GM21526 (cell line): ENCODE results near the gene TWSG1.
"Not testable (repeated sequence)": the region's sequence is repeated elsewhere in the genome, so short reads cannot be mapped to it uniquely, and the experiment has no call there.

ENCODE experiments used
- ATAC-seq: cut with Tn5 transposase; IDR thresholded peaks from one replicate; pipeline ENCODE4 v1.9.1; 2021; ENCODE audit warnings: moderate library complexity; ENCODE audit not compliant: unreplicated experiment, low FRiP score

TWSG1 gene

DNA sequence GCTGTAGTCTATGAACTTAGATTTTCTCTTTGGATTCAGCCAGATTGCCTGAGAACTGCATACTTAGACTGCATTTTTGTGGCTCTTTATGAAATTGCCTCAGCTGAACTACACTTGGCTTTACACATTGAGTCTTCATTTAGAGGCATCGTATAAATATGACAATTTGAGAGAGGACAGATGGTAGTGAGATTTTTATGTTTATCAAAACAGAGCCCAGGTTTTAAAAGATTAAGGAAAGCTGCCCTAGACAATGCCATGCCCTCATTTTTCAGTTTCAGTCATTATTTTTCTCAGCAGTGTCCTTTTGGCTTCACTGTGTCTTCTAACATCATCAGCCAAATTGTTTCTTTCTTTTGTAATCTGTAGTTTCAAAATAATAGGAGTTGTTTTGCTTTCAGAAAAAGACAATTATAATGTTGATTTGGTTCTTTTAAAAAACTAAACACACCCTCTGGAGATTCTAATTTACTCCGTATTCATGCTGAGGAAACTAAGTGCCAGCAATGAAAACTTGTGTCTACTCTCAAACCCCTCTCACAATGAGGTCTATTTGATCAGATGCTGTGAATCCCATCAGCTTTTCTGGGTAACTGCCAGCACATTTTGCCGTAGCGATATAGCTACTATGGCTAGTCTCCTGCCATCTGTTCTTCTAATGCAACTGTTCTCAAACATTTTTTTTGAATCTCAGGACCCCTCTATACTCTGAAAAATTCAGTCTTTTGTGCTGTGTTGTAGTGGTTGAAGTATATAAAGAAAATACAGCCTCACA lies 46.2 kb downstream of the TWSG1 start:
- ATAC-seq = no peak

DNA sequence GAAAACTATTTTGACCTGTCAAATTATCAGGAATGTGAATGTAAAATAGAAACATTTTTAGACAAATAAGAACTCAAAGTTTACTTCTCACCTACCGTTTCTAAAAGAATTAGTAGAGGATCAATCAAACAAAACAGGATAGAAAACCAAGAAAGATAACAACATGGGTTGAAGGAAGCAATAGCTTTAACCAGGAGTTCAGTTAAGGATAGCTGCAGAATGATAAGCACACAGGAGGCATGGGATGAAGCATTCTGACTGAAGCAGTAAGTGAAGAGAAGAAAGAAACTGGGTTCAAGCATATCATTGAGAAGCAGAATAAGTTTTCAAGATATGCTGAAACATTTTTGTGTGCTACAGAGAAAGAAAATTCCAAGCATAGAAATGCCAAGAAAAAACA lies 52.3 kb downstream of the TWSG1 start:
- ATAC-seq = no peak

DNA sequence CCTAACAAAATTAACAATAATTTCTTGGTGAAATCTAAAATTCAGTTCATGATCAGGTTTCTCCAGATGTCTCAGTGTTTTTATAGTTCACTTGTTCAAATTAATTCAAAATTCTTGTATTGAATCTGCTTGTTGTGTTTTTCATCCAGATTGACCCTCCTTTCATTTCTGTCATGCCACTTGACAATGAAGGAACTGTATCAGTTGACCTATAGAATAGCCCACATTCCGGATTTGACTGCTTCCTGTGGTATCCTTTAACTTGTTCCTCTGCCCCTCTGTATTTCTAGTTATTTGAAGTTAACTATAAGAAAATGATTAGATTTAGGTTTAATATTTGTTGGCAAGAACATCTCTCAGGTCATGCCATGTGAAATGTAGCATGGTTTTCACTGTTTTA lies 53.3 kb downstream of the TWSG1 start:
- no peak for ATAC-seq

DNA sequence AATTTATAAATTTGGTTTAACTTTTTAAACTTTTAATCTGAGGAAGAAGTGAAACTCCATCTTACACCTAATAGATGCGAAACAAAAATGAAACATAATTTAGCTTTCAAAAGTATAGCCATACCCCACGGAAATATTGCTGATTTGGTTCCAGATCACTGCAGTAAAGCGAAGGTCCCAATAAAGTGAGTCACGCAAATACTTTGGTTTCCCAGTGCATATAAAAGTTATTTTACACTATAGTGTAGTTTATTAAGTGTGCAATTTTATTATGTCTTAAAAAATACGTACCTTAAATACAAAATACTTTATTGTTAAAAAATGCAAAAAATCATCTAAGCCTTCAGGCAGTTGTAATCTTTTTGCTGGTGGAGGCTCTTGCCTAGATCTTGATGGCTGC lies 55.1 kb downstream of the TWSG1 start:
- no peak for ATAC-seq

DNA sequence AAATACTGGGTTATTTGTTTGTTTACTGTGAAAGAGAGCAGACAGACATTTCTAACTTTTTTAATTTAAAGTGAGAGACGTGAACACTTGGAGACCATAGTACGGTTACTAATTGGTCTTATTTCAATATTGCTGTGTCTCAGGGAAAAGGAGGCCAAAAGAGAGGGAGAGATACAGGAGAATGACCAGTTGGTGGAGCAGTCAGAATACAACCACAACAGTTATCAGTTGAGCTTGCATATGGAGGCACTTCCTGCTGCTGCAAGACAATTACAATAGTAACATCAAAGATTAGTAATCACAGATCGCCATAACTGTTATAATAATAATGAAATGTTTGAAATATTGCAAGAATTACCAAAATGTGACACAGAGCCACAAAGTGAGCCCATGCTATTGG lies 58.2 kb downstream of the TWSG1 start:
- ATAC-seq = no peak

DNA sequence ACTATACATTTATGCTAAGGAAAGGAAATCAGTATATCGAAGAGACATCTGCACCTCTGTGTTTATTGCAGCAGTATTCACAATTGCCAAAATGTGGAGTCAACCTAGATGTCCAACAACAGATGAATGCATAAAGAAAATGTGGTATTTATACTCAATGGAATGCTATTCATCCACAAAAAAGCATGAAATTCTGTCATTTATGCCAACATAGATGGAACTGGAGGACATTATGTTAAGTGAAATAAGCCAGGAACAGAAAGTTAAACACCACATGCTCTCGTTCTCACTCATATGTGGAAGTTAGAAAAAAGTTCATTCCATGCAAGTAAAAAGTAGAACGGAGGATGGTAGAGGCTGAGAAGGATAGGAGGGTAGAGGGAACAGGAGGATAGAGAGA lies 59.5 kb downstream of the TWSG1 start:
- ATAC-seq = no peak

DNA sequence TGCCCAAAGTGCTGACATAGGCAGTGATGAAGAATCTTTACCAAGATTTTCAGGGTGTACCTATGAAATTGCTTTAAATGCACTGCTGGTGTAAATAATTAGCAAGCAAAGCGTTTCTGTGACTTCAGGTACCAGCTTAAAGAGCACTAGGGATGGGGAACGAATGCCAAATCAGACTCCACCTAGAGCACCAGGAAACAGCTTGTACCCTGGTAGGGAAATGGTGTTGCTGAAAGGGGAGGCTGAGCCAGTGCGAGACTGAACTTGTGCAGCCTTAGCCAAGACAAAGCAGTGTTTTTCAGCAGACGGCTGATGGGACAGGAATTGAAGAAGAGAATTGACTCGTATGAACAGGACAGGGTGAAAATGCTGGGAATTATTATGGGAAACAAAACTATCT lies 65.6 kb downstream of the TWSG1 start:
- no peak for ATAC-seq

DNA sequence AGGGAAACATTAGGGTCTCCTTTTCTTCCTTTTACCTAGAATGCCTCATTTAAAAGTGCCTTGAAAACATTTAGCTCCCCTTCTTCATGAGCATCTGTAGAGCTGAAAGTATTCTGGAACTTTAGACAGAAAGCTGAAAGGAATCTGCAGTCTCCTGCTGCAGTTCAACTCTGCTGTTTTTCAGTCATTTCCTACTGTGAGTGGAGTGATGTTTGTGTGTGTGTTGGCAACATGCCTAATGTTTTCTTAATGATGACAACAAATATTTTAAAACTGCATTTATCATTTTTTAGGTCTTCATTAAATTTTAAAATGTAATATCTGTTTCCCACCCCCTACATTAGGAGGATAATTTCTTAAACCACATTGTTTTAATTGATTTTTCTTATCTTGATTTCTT lies 66.6 kb downstream of the TWSG1 start:
- ATAC-seq = no peak

DNA sequence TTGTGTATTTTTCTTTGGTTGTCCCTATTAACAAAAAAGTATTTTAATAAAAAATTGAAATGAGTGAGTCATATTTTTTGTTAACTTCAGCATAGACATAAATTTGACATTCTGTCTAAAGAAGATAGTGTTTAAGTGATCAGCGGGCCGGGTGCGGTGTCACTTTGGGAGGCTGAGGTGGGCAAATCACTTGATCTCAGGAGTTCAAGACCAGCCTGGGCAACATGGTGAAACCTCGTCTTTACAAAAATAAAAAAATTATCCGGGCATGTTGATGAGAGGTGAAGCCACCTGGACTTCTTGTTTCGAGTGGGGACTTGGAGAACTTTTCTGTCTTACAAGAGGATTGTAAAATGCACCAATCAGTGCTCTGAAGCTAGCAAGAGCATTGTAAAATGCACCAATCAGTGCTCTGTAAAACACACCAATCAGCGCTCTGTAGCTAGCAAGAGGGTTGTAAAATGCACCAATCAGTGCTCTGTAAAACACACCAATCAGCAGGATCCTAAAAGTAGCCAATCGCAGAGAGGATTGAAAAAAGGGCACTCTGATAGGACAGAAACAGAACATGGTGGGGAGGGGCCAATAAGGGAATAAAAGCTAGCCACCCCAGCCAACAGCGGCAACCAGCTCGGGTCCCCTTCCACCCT lies 67.9 kb downstream of the TWSG1 start:
- ATAC-seq = not testable (repeated sequence)

DNA sequence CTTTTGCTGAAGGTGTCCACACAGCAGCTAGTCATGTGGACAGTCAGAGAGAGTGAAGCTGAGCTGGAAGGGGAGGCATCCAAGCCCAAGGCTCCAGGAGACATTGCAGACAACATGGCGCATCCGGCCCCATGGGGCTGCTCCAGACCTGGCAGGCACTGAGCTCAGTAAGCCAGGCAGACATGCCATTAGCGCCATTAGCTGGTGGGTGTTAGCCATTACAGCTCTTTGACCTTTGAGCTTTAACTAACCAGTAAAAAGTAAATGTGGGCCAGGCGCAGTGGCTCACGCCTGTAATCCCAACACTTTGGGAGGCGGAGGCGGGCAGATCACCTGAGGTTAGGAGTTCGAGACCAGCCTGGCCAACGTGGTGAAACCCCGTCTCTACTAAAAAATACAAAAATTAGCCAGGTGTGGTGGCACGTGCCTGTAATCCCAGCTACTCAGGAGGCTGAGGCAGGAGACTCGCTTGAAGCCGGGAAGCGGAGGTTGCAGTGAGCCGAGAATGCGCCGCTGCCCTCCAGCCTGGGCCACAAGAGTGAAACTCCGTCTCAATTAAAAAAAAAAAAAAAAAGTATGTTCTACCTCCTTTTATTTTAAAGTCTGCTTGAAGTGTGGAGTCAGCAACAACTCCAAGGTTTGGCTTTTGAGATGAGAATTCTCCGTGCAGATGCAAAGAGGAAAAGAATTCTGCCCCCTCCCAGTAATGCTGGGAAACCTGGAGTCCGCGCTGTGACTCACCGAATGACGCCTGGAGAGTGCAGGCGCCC lies 69.4 kb downstream of the TWSG1 start:
- ATAC-seq = no peak

DNA sequence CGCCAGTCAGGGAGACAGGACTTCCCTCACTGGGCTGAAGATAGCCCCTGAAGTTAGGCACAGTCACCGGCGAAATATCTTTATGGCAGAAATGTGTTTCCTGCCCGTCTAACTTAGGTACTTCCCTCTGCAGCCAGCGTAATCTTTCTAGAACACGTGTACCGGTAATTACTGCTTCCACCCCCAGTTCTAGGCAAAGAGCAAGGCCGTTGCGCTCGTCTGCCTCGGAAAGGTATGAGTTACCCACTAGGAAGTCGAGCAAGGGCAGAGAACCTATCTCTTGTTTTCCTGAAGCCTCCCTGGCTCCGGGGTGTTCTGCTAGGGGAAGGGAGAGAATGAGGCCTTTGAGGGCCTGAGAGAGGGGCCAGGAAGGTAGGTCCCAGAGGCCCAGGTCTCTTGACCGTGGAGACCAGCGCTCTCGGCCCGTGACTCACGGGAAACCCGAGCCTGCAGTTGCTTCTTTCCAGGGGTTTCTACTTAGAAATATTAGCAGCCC lies 70.0 kb downstream of the TWSG1 start:
- ATAC-seq = no peak

DNA sequence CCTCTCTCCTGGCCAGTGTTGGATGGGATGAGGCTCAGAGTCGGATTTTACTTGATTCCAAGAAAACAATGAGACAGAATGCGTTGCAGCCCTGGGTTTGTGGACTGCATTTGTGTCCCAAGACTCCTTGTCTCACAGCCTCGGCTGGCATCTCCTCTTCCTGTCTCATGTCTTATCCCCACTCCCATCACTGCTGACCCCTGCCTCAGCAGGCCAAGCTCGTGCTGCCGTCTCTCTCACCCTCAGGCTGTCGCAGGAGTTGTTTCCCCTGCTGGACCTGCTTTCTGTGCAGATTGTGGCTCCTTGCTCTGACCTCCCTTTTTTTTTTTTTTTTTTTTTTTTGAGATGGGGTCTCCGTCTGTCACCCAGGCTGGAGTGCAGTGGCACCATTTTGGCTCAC lies 70.6 kb downstream of the TWSG1 start:
- no peak for ATAC-seq

DNA sequence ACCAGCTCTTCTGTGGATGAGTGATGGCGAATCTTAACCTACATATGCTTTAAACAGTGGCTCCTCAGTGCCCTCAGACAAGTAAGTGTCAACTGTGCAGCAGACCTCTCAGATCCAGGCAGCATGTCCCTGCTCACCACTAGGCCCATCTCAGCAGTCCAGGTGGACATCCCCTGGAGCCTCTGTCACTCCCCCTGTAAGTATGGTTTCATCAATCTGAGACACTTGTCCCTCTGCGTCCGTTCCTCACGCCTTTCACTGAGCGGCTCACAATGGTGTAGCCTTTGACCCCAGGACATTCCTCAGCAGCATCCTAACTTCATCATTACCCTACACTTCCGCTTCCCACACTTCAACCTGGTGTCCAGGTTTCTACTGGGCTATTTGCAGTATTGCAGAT lies 71.4 kb downstream of the TWSG1 start:
- ATAC-seq = no peak

DNA sequence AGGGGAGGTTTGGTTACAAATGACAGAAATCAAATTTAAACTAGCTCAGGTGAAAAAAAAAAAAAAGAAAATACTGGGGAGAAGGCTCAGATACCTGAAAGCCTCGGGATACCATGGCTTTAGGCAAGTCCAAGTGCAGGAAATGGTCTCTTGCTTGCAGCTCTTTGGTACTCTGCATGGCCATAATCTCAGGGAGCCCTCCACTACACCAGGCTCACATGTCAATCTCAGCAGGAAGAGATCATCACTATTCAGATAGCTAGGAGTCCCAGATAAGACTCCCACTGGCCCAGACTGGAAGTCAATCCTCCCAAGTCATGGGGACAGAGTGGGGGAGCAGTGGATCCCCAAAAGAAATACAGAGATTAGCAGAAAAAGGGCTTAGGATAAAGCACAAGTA lies 75.9 kb downstream of the TWSG1 start:
- no peak for ATAC-seq

DNA sequence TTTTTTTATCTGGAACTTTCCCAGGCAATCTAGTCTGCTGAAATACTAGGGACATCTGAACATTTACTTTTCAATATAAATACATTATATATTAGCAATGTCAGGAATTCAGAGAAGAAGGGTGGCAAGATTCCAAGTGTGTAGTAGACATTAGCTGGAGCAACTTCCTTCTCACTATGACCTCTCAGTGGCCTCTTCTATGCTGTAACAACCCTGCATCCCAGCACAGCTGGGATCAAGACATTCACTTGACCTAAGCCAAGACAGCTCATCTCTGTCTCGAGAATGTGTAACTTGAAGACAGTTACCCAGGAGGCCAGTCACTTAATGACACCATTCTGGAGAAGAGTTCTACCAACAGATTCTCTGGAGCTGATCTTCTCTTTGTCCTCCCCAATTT lies 79.0 kb downstream of the TWSG1 start:
- no peak for ATAC-seq

DNA sequence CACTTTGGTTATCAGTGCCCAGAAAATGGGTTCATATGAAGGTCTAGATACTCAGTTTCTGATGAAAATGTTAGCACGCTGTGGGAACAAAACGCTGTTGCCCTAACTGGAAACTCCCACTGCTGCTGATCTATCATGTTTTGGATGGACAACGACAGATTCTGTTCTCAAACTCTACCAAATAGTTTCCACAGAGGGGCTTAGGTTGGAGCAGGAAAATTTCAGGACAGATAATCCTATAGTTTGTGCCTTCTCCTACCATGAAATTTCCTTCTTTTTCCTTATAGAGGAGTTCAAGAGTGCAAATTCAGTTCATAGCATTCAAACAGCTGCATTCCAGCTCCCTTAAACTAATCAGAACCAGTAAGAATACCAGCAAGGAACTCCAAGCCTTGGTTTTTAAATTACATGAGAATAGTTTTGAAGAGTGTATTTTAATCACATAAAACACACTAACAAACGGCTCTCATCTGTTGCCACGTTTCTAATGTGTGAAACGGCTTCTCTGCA lies 82.0 kb downstream of the TWSG1 start:
- ATAC-seq = no peak

DNA sequence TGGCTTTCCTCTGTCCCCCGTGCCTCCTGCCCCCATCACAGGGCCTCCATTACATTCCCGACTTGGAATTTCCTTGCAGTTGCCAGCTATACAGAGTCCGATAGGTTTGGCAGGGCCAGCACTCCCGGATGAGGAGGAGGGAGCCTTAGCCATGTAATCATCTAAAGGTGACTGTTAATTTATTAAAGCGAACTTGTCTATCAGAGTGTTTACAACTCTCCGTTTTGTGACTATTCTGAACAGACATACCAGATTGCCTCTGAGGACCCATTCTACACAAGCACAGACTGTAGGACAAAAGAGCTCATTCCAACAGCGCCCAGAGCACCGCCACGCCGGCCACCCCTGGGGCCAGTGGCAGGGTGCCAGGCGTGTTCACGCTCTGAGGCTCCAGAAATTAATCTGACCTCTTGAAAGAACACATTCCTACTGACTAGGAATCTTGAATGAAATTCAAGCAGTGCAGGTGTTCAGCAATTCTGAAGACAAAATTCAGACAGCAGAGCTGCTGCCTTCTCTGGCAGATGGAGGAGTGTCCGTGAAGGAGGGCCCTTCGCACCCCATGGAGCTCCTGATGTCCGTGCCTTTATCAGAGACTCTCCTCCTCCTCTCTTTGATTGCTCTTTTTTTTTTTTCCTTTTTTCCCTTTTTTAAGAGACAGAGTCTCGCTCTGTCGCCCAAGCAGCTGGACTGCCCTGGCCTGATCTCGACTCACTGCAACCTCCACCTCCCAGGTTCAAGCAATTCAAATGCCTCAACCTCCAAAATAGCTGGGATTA lies 82.7 kb downstream of the TWSG1 start:
- ATAC-seq = no peak

DNA sequence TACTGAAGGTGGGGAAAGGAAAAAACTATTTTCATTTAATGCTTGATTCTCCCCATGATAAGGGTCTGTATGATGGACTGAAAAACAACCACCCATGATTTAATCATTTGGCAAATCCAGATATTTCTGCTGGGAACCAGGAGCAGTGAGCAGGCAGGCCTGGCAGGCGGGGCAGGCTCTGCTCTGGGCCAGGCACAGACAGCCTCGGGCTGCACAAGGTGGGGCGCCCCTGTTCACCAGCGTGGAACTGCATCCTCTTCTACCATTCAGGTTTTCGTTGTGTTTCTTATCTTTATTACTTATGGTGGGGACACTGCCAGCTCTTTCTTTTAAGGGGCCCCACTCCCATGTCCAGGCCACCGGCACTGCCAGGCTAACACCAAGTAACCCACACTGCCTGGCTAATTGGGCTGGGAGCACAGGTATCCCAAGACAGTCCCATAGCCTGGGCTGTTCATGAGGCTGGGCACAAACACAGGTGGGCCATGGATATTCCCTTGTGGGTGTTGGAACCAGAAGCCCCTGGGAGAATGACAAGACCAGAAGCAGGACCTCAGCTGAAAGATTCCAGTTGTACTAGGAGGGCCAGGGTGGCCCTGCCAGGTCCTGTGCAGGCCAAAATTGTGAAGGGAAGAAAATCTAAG lies 83.6 kb downstream of the TWSG1 start:
- no peak for ATAC-seq

DNA sequence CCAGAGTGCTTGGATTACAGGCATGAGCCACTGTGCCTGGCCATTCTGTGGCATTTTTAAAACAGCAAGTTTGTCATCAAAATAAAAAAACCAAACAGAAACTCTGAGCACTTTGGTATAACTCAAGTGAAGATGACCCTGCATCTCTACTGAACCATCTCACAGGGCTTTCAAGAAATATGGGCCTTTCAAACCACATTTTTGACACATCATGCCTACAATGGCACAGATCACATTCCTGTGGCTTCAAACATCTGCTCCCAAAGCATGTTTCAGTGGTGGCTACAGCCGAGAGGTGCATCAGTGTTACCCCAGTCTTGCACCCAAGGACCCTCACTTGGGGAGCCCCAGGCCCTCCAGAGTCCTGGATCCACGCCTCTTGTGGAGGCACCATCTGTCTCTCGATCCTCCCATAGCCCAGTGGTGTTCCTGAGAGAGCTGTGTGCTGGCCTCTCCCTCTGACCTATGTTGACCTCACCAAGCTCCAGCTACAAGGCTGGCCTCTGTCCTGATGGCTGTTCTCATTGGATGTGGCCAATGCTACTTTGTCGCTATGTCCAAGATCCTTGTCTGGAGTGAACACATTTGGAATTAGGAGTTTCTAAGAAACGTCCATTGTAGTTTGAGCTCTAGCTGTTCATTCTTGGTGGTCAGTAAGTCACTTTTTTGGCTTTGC lies 85.5 kb downstream of the TWSG1 start:
- ATAC-seq = no peak
